GM23338 (cell line): ENCODE data around the gene C6orf52. TPM values are rescaled to one million over a fixed set of nuclear protein-coding genes. Genes with fewer than 3 reads are reported as not detected.

Experiments
- ATAC-seq: fragments of 200-7000 bp; cut with Tn5 transposase; 3 replicates; pipeline ENCODE4 v1.9.1; 2020
- DNase-seq: peaks from one replicate; pipeline ENCODE4 v3.0.0-alpha.2; 2015; ENCODE audit warnings: low spot score
- H2AFZ ChIP-seq: fragments of 200-600 bp; sonication (generic); 2 replicates; pipeline ENCODE4 v1.8.0; 2016; ENCODE audit warnings: antibody characterized with exemption, mild to moderate bottlenecking, moderate library complexity
- H3F3A ChIP-seq: fragments of 200-600 bp; sonication (generic); replicated peaks from 2 replicates; pipeline ENCODE4 v1.8.0; 2017; ENCODE audit warnings: antibody characterized with exemption, mixed run types, low read depth
- H3K27ac ChIP-seq: fragments of 200-600 bp; sonication (generic); 2 replicates; pipeline ENCODE4 v1.6.1; 2016; ENCODE audit warnings: low read depth
- H3K27me3 ChIP-seq: fragments of 200-600 bp; sonication (generic); 2 replicates; pipeline ENCODE4 v1.8.0; 2016; ENCODE audit warnings: mild to moderate bottlenecking, mixed run types, moderate library complexity; ENCODE audit not compliant: insufficient read depth
- H3K36me3 ChIP-seq: fragments of 200-600 bp; sonication (generic); 2 replicates; pipeline ENCODE4 v1.8.0; 2016; ENCODE audit warnings: mild to moderate bottlenecking; ENCODE audit not compliant: insufficient read depth
- H3K4me1 ChIP-seq: fragments of 200-600 bp; sonication (generic); 2 replicates; pipeline ENCODE4 v1.8.0; 2016; ENCODE audit warnings: mild to moderate bottlenecking, moderate library complexity; ENCODE audit not compliant: insufficient read depth
- H3K4me2 ChIP-seq: fragments of 200-600 bp; sonication (generic); 2 replicates; pipeline ENCODE4 v1.7.1; 2017; ENCODE audit warnings: mixed run types
- H3K4me3 ChIP-seq: fragments of 200-600 bp; sonication (generic); 2 replicates; pipeline ENCODE4 v1.6.1; 2016; ENCODE audit warnings: mixed run types
- H3K79me2 ChIP-seq: fragments of 200-600 bp; sonication (generic); replicated peaks from 2 replicates; pipeline ENCODE4 v1.8.0; 2017; ENCODE audit warnings: mild to moderate bottlenecking; ENCODE audit not compliant: insufficient read depth
- H3K9me2 ChIP-seq: fragments of 200-600 bp; sonication (generic); 2 replicates; pipeline ENCODE4 v1.8.0; 2017; ENCODE audit not compliant: insufficient read depth
- H4K20me1 ChIP-seq: fragments of 200-600 bp; sonication (generic); replicated peaks from 2 replicates; pipeline ENCODE4 v1.8.0; 2017; ENCODE audit warnings: mild to moderate bottlenecking; ENCODE audit not compliant: insufficient read depth
- H3K27ac Mint-ChIP-seq: 2 replicates; pipeline ENCODE4 v1.8.0; 2020; ENCODE audit warnings: inconsistent platforms, mild to moderate bottlenecking, moderate library complexity, mixed read lengths
- H3K27me3 Mint-ChIP-seq: 3 replicates; pipeline ENCODE4 v1.8.0; 2022; ENCODE audit warnings: low read depth, mild to moderate bottlenecking, moderate library complexity, mixed read lengths, inconsistent platforms; ENCODE audit not compliant: insufficient read depth, poor library complexity
- H3K36me3 Mint-ChIP-seq: 3 replicates; pipeline ENCODE4 v1.8.0; 2021; ENCODE audit warnings: low read depth, mild to moderate bottlenecking, inconsistent platforms, moderate library complexity, mixed read lengths
- H3K4me1 Mint-ChIP-seq: 3 replicates; pipeline ENCODE4 v1.8.0; 2020; ENCODE audit warnings: mild to moderate bottlenecking, inconsistent platforms, mixed read lengths
- H3K4me3 Mint-ChIP-seq: 3 replicates; pipeline ENCODE4 v1.8.0; 2021; ENCODE audit warnings: moderate library complexity, mild to moderate bottlenecking, inconsistent platforms, mixed read lengths
- H3K9me3 Mint-ChIP-seq: 3 replicates; pipeline ENCODE4 v1.8.0; 2020; ENCODE audit warnings: moderate library complexity, mild to moderate bottlenecking, inconsistent platforms, mixed read lengths
- CREB1 ChIP-seq: fragments of 250-450 bp; sonication (Bioruptor Pico); IDR thresholded peaks from 2 replicates; pipeline ENCODE4 v1.5.0; 2020; ENCODE audit warnings: low read depth, mild to moderate bottlenecking, moderate library complexity
- ETS1 ChIP-seq: IDR thresholded peaks from 2 replicates; pipeline ENCODE4 v1.6.1; 2016; ENCODE audit warnings: antibody characterized with exemption
- EZH2 ChIP-seq: fragments of 200-600 bp; sonication (generic); IDR thresholded peaks from one replicate; pipeline ENCODE4 v1.8.0; 2017; ENCODE audit warnings: antibody characterized with exemption, mild to moderate bottlenecking, low read depth; ENCODE audit not compliant: unreplicated experiment
- JUNB ChIP-seq: IDR thresholded peaks from one replicate; pipeline ENCODE4 v1.6.1; 2016; ENCODE audit warnings: antibody characterized with exemption; ENCODE audit not compliant: unreplicated experiment
- NANOG ChIP-seq: IDR thresholded peaks from 2 replicates; pipeline ENCODE4 v1.6.1; 2016; ENCODE audit warnings: antibody characterized with exemption, borderline replicate concordance
- STAT1 ChIP-seq: IDR thresholded peaks from one replicate; pipeline ENCODE4 v1.6.1; 2016; ENCODE audit warnings: antibody characterized with exemption; ENCODE audit not compliant: unreplicated experiment
- ZNF114 ChIP-seq: fragments of 250-450 bp; sonication (Bioruptor Pico); IDR thresholded peaks from 2 replicates; pipeline ENCODE4 v1.5.0; 2020; ENCODE audit warnings: mild to moderate bottlenecking, moderate library complexity
- ZNF331 ChIP-seq: fragments of 250-450 bp; sonication (Bioruptor Pico); IDR thresholded peaks from 2 replicates; pipeline ENCODE4 v1.5.0; 2020; ENCODE audit warnings: low read depth, mild to moderate bottlenecking, moderate library complexity
- polyA plus RNA-seq: library from polyadenylated mRNA; unstranded; fragments of >200 nt; fragmentation: Nextera tagmentation; extraction: Ambion mirVana; gene quantifications from 2 replicates; pipeline ENCODE4 v1.2.1, GENCODE V29; 2016
- total RNA-seq: library from RNA; depleted of rRNA; stranded (reverse); fragments of >200 nt; shearing (Covaris generic); gene quantifications from 2 replicates; pipeline ENCODE4 v1.2.3, GENCODE V29; 2014
- TF ChIP-seq, protein P1 (sequence below): fragments of 250-450 bp; sonication (Bioruptor Pico); IDR thresholded peaks from 2 replicates; pipeline ENCODE4 v1.5.0; 2020; ENCODE audit warnings: mild to moderate bottlenecking, moderate library complexity
- TF ChIP-seq, protein P2 (sequence below), 2 experiments: fragments of 200-600 bp in 1 of 2; sonication (generic) in 1 of 2; conservative IDR thresholded peaks; 2 replicates each; pipeline versions ENCODE4 v1.5.1 to v1.6.1; 2016 to 2017; ENCODE audit warnings: antibody characterized with exemption in 2 of 2, low read depth in 2 of 2, mild to moderate bottlenecking in 2 of 2, moderate library complexity in 1 of 2

C6orf52 gene
- total and polyA plus RNA-seq, 2 experiments from 2014 or later = 4.4 TPM; not detected in 1

DNA sequence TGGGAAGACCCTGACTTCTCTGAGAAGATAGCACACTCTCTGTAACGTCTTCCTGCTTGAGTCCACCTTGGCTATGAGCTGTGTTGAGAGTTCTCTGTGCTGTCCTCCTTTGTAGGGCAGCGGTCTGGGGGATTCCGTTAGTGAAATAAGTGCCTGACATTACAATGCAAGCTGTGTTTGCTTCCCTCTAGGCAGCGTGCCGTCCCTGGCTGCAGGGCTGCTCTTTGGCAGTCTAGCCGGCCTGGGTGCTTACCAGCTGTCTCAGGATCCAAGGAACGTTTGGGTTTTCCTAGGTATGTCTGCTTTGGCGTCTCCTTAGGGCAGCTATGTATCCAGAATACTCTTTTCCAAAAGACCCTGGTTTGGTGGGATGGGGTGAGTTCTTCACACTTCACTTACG is 31.3 kb upstream of the C6orf52 start:
- no peak overlapping the region; the same call in 1 of the 2 replicates for H3K27ac Mint-ChIP-seq

GRCh38 chr6:10725044-10725443 is 30.6 kb upstream of the C6orf52 start:
- H2AFZ ChIP-seq = no peak overlapping the region
- TF ChIP-seq STAT1 = no peak
- no peak for TF ChIP-seq CREB1 (CRISPR knock-in tag)
- no peak for TF ChIP-seq NANOG
- TF ChIP-seq, protein P1, sequence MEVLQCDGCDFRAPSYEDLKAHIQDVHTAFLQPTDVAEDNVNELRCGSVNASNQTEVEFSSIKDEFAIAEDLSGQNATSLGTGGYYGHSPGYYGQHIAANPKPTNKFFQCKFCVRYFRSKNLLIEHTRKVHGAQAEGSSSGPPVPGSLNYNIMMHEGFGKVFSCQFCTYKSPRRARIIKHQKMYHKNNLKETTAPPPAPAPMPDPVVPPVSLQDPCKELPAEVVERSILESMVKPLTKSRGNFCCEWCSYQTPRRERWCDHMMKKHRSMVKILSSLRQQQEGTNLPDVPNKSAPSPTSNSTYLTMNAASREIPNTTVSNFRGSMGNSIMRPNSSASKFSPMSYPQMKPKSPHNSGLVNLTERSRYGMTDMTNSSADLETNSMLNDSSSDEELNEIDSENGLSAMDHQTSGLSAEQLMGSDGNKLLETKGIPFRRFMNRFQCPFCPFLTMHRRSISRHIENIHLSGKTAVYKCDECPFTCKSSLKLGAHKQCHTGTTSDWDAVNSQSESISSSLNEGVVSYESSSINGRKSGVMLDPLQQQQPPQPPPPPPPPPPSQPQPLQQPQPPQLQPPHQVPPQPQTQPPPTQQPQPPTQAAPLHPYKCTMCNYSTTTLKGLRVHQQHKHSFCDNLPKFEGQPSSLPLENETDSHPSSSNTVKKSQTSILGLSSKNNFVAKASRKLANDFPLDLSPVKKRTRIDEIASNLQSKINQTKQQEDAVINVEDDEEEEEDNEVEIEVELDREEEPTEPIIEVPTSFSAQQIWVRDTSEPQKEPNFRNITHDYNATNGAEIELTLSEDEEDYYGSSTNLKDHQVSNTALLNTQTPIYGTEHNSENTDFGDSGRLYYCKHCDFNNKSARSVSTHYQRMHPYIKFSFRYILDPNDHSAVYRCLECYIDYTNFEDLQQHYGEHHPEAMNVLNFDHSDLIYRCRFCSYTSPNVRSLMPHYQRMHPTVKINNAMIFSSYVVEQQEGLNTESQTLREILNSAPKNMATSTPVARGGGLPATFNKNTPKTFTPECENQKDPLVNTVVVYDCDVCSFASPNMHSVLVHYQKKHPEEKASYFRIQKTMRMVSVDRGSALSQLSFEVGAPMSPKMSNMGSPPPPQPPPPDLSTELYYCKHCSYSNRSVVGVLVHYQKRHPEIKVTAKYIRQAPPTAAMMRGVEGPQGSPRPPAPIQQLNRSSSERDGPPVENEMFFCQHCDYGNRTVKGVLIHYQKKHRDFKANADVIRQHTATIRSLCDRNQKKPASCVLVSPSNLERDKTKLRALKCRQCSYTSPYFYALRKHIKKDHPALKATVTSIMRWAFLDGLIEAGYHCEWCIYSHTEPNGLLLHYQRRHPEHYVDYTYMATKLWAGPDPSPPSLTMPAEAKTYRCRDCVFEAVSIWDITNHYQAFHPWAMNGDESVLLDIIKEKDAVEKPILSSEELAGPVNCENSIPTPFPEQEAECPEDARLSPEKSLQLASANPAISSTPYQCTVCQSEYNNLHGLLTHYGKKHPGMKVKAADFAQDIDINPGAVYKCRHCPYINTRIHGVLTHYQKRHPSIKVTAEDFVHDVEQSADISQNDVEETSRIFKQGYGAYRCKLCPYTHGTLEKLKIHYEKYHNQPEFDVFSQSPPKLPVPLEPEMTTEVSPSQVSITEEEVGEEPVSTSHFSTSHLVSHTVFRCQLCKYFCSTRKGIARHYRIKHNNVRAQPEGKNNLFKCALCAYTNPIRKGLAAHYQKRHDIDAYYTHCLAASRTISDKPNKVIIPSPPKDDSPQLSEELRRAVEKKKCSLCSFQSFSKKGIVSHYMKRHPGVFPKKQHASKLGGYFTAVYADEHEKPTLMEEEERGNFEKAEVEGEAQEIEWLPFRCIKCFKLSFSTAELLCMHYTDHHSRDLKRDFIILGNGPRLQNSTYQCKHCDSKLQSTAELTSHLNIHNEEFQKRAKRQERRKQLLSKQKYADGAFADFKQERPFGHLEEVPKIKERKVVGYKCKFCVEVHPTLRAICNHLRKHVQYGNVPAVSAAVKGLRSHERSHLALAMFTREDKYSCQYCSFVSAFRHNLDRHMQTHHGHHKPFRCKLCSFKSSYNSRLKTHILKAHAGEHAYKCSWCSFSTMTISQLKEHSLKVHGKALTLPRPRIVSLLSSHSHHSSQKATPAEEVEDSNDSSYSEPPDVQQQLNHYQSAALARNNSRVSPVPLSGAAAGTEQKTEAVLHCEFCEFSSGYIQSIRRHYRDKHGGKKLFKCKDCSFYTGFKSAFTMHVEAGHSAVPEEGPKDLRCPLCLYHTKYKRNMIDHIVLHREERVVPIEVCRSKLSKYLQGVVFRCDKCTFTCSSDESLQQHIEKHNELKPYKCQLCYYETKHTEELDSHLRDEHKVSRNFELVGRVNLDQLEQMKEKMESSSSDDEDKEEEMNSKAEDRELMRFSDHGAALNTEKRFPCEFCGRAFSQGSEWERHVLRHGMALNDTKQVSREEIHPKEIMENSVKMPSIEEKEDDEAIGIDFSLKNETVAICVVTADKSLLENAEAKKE = no peak
- no peak for TF ChIP-seq JUNB
- TF ChIP-seq ETS1 = no peak
- TF ChIP-seq, protein P2, sequence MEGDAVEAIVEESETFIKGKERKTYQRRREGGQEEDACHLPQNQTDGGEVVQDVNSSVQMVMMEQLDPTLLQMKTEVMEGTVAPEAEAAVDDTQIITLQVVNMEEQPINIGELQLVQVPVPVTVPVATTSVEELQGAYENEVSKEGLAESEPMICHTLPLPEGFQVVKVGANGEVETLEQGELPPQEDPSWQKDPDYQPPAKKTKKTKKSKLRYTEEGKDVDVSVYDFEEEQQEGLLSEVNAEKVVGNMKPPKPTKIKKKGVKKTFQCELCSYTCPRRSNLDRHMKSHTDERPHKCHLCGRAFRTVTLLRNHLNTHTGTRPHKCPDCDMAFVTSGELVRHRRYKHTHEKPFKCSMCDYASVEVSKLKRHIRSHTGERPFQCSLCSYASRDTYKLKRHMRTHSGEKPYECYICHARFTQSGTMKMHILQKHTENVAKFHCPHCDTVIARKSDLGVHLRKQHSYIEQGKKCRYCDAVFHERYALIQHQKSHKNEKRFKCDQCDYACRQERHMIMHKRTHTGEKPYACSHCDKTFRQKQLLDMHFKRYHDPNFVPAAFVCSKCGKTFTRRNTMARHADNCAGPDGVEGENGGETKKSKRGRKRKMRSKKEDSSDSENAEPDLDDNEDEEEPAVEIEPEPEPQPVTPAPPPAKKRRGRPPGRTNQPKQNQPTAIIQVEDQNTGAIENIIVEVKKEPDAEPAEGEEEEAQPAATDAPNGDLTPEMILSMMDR (conservative IDR thresholded peaks at IDR 0.05; ENCODE audit: low read depth in 2 of 2) = no peak
- no peak for TF ChIP-seq ZNF114
- TF ChIP-seq EZH2 = no peak

More for the DNA sequence above, 31.3 kb upstream of the C6orf52 start:
- H3K4me3 Mint-ChIP-seq = no peak overlapping the region
- Histone ChIP-seq H3K4me2 (no peak overlapping the region), H3K79me2 (peaks cover 29% of the 10 kb centered on the region), H3F3A (peaks cover 23% of the 10 kb centered on the region), H3K4me3 (no peak overlapping the region), H3K36me3 (peaks cover 7% of the 10 kb centered on the region; the same call in 1 of the 2 replicates), H2AFZ (no peak overlapping the region), H3K27me3 (no peaks in the 10 kb centered on the region), H3K27ac (no peak overlapping the region), H4K20me1 (no peaks in the 10 kb centered on the region), H3K9me2 (no peaks in the 10 kb centered on the region), H3K4me1 (peaks cover 19% of the 10 kb centered on the region)
- ATAC-seq (no peak), DNase-seq (no peak)
- no peak for TF ChIP-seq ZNF331
- peaks cover 10% of the 10 kb centered on the region; the same call in 1 of the 3 replicates for H3K9me3 Mint-ChIP-seq
- peaks cover 8% of the 10 kb centered on the region for H3K27me3 Mint-ChIP-seq
- peaks cover 26% of the 10 kb centered on the region for H3K4me1 Mint-ChIP-seq
- H3K36me3 Mint-ChIP-seq = peaks cover 60% of the 10 kb centered on the region

More at GRCh38 chr6:10725044-10725443, 30.6 kb upstream of the C6orf52 start:
- H3K9me2 ChIP-seq = no peaks in the 10 kb centered on the region
- Mint-ChIP-seq H3K4me3 (peak overlapping the region; percentile 96), H3K4me1 (peaks cover 26% of the 10 kb centered on the region), H3K27ac (no peak overlapping the region; the same call in 1 of the 2 replicates), H3K36me3 (peaks cover 53% of the 10 kb centered on the region), H3K9me3 (peaks cover 10% of the 10 kb centered on the region; the same call in 1 of the 3 replicates), H3K27me3 (peaks cover 8% of the 10 kb centered on the region)
- no peaks in the 10 kb centered on the region for H4K20me1 ChIP-seq
- H3F3A ChIP-seq = peaks cover 23% of the 10 kb centered on the region
- DNase-seq (no peak), ATAC-seq (no peak)
- no peak overlapping the region for H3K27ac ChIP-seq
- peaks cover 19% of the 10 kb centered on the region for H3K4me1 ChIP-seq
- H3K4me3 ChIP-seq = no peak overlapping the region
- no peak overlapping the region; the same call in 1 of the 2 replicates for H3K4me2 ChIP-seq
- no peaks in the 10 kb centered on the region for H3K27me3 ChIP-seq
- H3K79me2 ChIP-seq = peaks cover 29% of the 10 kb centered on the region
- 0 out of 2 replicates have a peak, but pooled peaks cover 4% of the 10 kb centered on the region for H3K36me3 ChIP-seq
